Measurements from ENCODE around the gene KLKB1.

- TF ChIP-seq CTCF (IDR thresholded peaks at IDR 0.05) (no peak), ZFX (IDR thresholded peaks at IDR 0.05; ENCODE audit: borderline replicate concordance) (no peak)
Observed at GRCh38 chr4:186255122-186255521, 27.8 kb downstream of the KLKB1 start.
